HepG2 (cell line): Measurements from ENCODE around the gene ZSCAN31. TPM values are rescaled to one million over a fixed set of nuclear protein-coding genes. Genes with fewer than 3 reads are reported as not detected.
A peak's percentile ranks its signal among the peaks of the same experiment; 100 is the strongest.

Source experiments
- ARNT ChIP-seq: fragments of 450-650 bp; IDR thresholded peaks from 2 replicates; pipeline ENCODE4 v1.6.1; 2017
- BRF2 ChIP-seq: sonication (generic); formaldehyde crosslinking; IDR thresholded peaks from 2 replicates; pipeline ENCODE4 v1.8.1; 2022; ENCODE audit warnings: mild to moderate bottlenecking, missing genetic modification reagents
- CENPBD1 ChIP-seq: sonication (generic); formaldehyde crosslinking; IDR thresholded peaks from 2 replicates; pipeline ENCODE4 v1.8.0; 2022; ENCODE audit warnings: missing genetic modification reagents, low read depth, mild to moderate bottlenecking, borderline replicate concordance
- IKZF4 ChIP-seq: sonication (generic); formaldehyde crosslinking; IDR thresholded peaks from 2 replicates; pipeline ENCODE4 v1.5.1; 2020; ENCODE audit warnings: borderline replicate concordance, mild to moderate bottlenecking, low read depth, missing genetic modification reagents; ENCODE audit errors: not compliant biosample characterization
- IRF9 ChIP-seq: sonication (generic); formaldehyde crosslinking; IDR thresholded peaks from 2 replicates; pipeline ENCODE4 v1.8.0; 2022; ENCODE audit warnings: missing genetic modification reagents, mild to moderate bottlenecking, borderline replicate concordance
- JUND ChIP-seq: sonication (generic); formaldehyde crosslinking; IDR thresholded peaks from 2 replicates; pipeline ENCODE4 v1.8.0; 2022; ENCODE audit warnings: mild to moderate bottlenecking, missing genetic modification reagents
- MAZ ChIP-seq, 2 experiments: sonication (generic) in 1 of 2; formaldehyde crosslinking in 1 of 2; IDR thresholded peaks; 2 replicates each; pipeline versions ENCODE4 v1.5.0 to v1.6.1; 2012 to 2020; ENCODE audit warnings: low read depth in 2 of 2, mild to moderate bottlenecking in 2 of 2, borderline replicate concordance in 1 of 2, improper control_type of control experiment in 1 of 2, low read length in 1 of 2, missing genetic modification reagents in 1 of 2, moderate library complexity in 1 of 2
- PCBP1 ChIP-seq: fragments of 200-400 bp; formaldehyde crosslinking; IDR thresholded peaks from 2 replicates; pipeline ENCODE4 v1.6.1; 2017; ENCODE audit warnings: mild to moderate bottlenecking, low read depth, low read length, borderline replicate concordance
- PCBP2 ChIP-seq: fragments of 200-400 bp; formaldehyde crosslinking; optimal IDR thresholded peaks from 2 replicates; pipeline ENCODE3; 2018; ENCODE audit warnings: low read length, low read depth; ENCODE audit not compliant: poor library complexity, severe bottlenecking
- RERE ChIP-seq: IDR thresholded peaks from 2 replicates; pipeline ENCODE4 v1.6.1; 2016; ENCODE audit warnings: low read depth, missing genetic modification reagents, missing compliant biosample characterization
- SP4 ChIP-seq: sonication (generic); formaldehyde crosslinking; IDR thresholded peaks from 2 replicates; pipeline ENCODE4 v1.8.1; 2023; ENCODE audit warnings: mild to moderate bottlenecking, missing genetic modification reagents
- THAP8 ChIP-seq: sonication (generic); formaldehyde crosslinking; IDR thresholded peaks from 2 replicates; pipeline ENCODE4 v1.5.1; 2020; ENCODE audit warnings: missing genetic modification reagents, mild to moderate bottlenecking, borderline replicate concordance
- THYN1 ChIP-seq: sonication (generic); formaldehyde crosslinking; IDR thresholded peaks from 2 replicates; pipeline ENCODE4 v1.8.1; 2023; ENCODE audit warnings: low read depth, mild to moderate bottlenecking, moderate library complexity, missing genetic modification reagents, borderline replicate concordance
- ZBTB7B ChIP-seq: sonication (generic); formaldehyde crosslinking; IDR thresholded peaks from 2 replicates; pipeline ENCODE4 v1.4.0; 2020; ENCODE audit warnings: missing genetic modification reagents
- ZNF253 ChIP-seq: sonication (generic); formaldehyde crosslinking; IDR thresholded peaks from 2 replicates; pipeline ENCODE4 v1.8.0; 2022; ENCODE audit warnings: mild to moderate bottlenecking, missing genetic modification reagents, borderline replicate concordance
- ZNF546 ChIP-seq: sonication (generic); formaldehyde crosslinking; conservative IDR thresholded peaks from 2 replicates; pipeline ENCODE4 v1.8.1; 2023; ENCODE audit warnings: mild to moderate bottlenecking, missing genetic modification reagents
- polyA plus RNA-seq, 8 experiments: library from polyadenylated mRNA; depleted of rRNA in 3 of 8; stranded (reverse) in 7 of 8; unstranded in 1 of 8; fragments of >200 nt; fragmentation: Illumina TruSeq in 4 of 8; extraction: Trizol in 4 of 8; gene quantifications; 2 replicates each; pipeline versions ENCODE4 v1.2.1 to v1.2.3, GENCODE V29; 2011 to 2016; ENCODE audit warnings: low read depth in 4 of 8, missing spikeins in 1 of 8, mixed read lengths in 1 of 8; ENCODE audit not compliant: insufficient read depth in 1 of 8
- total RNA-seq, 5 experiments: library from RNA; depleted of rRNA; stranded (reverse); fragments of >200 nt; fragmentation: Illumina TruSeq; extraction: Trizol; gene quantifications; 2 replicates each; pipeline ENCODE4 v1.2.3, GENCODE V29; 2016; ENCODE audit warnings: low read depth in 1 of 5

The ZSCAN31 gene
- total and polyA plus RNA-seq, 2 of the 13 experiments (the other 11 are each of a cell fraction or from before 2014, with no cell fraction given) = 5.3 to 6.2 TPM

- peak; percentile 70; the same call in 1 of the 2 replicates for TF ChIP-seq ZNF253 (CRISPR knock-in tag)
- peak; percentile 80 for TF ChIP-seq IKZF4
- TF ChIP-seq ARNT = no peak
- no peak for TF ChIP-seq PCBP1
- TF ChIP-seq ZBTB7B (CRISPR knock-in tag) = peak; percentile 79
- peak; percentile 90 for TF ChIP-seq CENPBD1 (CRISPR knock-in tag)
- TF ChIP-seq PCBP2 = no peak
- TF ChIP-seq ZNF546 (CRISPR knock-in tag) = peak; percentile 58; the same call in 1 of the 2 replicates
- TF ChIP-seq IRF9 = peak; percentile 88; the same call in 1 of the 2 replicates
- peak; percentile 79 for TF ChIP-seq SP4 (CRISPR knock-in tag)
- no peak for TF ChIP-seq JUND (CRISPR knock-in tag)
- no peak for TF ChIP-seq THAP8 (CRISPR knock-in tag)
- peak; percentile 88 for TF ChIP-seq BRF2 (CRISPR knock-in tag)
- TF ChIP-seq THYN1 = no peak
- TF ChIP-seq MAZ (IDR thresholded peaks at IDR 0.05; ENCODE audit: borderline replicate concordance, low read depth, low read length) = peak; percentile 67; the same call in 1 of the 2 replicates
- peak; percentile 90 for TF ChIP-seq MAZ (CRISPR knock-in tag; IDR thresholded peaks at IDR 0.05; ENCODE audit: low read depth)
- 0 out of 2 replicates have a peak, but pooled peaks have one; percentile 29 for TF ChIP-seq RERE
Observed at GRCh38 chr6:28383235-28384142, 47.5 kb upstream of the ZSCAN31 start (continued).
